HG03095 (cell line): ENCODE measurements around the gene NFATC3.
"Not testable (repeated sequence)": the region's sequence is repeated elsewhere in the genome, so short reads cannot be mapped to it uniquely, and the experiment has no call there.

ENCODE experiments used
- ATAC-seq: cut with Tn5 transposase; IDR thresholded peaks from one replicate; pipeline ENCODE4 v1.9.1; 2021; ENCODE audit warnings: moderate library complexity; ENCODE audit not compliant: unreplicated experiment

The NFATC3 gene

DNA sequence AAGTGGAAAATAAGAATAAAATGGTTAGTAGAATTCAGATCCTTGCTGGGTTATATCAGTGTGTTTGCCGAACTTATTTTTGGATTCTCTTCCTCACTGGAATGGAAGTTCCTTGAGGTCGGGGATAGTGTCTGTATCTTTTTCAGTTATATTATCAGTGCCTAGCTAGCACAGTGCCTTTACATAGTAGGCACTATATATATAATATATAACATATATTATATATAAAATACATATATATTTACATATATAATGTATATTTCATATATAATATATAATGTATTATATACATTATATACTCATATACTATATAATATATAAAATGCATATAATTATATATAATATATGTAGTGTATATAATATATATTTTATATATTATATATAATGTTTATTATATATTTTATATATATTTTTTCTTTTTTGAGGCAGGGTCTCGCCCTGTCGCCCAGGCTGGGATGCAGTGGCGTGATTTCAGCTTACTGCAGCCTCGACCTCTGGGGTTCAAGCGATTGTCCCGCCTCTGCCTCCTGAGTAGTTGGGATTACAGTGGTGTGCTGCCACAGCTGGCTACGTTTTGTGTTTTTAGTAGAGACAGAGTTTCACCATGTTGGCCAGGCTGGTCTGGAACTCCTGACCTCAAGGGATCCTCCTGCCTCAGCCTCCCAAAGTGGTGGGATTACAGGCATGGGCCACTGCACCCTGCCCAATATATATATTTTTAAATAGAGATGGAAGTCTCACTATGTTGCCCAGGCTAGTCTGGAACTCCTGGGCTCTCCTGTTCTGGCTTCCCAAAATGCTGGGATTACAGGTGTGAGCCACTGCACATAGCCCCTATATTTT lies 3.2 kb downstream of the NFATC3 start:
- ATAC-seq = no peak

DNA sequence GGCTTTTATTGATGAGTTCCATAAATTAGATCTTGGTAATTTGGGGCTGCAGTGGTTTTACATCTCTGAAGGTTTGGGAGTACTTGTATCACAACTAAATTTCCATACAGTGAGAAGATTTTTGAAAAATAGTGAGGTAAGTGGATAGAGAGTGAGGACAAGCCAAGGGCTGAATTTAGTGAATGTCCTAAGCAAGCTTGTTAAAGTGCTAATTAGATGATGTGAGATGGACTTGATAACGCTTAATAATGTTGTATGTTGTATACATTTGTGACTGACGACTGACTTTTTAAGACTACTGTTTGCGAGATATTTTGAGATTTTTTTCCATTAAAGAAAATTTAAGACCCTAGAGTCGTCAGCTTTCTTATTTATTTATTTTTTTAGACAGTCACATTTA lies 3.9 kb downstream of the NFATC3 start:
- no peak for ATAC-seq

DNA sequence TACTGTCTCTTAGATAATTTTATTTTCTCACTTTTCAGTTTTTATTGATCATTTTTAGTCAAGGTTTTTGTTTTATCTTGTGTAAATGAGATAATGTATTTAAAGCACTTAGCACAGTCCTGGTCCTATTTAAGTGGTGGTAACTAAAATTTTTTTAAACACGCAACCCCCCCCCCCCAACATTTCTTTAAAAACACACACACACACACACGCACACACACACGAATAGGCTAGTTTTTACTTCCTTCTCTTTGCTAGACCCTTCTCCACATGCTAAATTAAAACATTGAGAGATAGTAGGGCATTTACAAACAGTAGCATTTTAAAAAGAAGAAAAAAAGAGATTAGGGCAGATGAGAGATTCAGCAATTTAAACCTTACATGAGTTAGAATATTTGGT lies 5.0 kb downstream of the NFATC3 start:
- no peak for ATAC-seq

DNA sequence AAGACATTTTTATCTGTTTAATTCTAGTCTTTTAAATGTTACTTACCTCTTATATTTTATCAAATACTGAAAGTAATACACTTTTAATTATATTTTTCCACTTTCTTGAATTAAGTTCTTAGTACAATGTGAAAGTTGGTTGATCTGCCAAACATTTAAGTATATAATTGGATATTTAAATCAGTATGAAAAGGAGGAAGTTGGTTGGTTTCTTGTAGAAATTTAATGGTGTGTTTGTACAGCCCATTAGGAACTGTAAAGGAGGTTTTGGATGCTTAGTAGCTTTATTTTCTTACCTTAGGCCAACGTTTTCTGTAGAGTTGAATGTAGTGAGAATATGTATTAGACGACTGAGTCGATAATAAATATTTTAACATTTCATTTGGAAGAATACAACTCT lies 5.4 kb downstream of the NFATC3 start:
- ATAC-seq = no peak

DNA sequence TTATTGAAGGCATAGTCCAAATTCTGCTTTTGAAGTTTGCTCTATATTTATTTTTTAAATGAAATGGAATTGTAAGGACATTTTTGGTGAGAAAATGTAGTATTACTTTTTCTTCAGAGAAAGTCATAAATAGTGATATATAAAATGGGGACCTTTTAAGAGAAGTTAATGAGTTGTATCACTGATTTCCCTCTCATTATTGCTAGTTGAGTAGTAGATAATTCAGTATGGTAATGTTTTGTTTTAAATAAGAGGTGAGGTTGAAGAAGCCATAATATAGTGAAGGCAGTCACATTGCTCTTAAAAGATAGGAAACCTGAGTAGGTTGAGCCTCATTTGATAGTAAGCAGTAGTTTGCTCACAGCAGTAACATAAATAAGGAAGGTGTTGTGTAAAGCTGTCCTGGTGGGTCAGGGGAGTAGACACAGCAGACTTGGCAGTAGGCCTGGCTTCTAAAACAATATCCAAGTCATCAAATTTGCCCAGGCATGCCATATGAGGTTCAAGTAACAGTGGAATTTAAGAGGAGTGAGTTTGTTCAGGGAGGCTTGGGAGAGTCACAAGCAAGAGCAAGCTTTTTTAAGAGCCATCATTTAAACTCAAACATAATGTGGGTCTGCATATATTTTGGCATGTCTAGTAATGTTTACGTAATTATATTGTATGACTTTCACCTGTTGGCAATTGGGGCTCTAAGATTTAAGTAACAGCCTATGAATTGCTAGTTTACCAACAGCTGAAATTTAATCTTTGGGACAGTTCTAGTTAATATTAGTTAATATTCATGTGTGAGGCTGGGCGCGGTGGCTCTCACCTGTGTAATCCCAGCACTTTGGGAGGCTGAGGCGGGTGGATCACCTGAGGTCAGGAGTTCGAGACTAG lies 6.5 kb downstream of the NFATC3 start:
- ATAC-seq = no peak

DNA sequence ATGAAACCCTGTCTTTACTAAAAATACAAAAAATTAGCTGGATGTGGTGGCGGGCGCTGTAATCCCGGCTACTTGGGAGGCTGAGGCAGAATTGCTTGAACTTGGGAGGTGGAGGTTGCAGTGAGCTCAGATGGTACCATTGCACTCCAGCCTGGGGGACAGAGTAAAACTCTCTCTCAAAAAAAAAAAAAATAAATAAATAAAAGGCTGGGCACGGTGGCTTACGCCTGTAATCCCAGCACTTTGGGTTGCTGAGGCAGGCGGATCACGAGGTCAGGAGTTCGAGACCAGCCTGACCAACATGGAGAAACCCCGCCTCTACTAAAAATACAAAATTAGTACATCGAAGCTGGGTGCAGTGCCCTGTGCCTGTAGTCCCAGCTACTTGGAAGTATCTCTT lies 7.1 kb downstream of the NFATC3 start:
- ATAC-seq = not testable (repeated sequence)

DNA sequence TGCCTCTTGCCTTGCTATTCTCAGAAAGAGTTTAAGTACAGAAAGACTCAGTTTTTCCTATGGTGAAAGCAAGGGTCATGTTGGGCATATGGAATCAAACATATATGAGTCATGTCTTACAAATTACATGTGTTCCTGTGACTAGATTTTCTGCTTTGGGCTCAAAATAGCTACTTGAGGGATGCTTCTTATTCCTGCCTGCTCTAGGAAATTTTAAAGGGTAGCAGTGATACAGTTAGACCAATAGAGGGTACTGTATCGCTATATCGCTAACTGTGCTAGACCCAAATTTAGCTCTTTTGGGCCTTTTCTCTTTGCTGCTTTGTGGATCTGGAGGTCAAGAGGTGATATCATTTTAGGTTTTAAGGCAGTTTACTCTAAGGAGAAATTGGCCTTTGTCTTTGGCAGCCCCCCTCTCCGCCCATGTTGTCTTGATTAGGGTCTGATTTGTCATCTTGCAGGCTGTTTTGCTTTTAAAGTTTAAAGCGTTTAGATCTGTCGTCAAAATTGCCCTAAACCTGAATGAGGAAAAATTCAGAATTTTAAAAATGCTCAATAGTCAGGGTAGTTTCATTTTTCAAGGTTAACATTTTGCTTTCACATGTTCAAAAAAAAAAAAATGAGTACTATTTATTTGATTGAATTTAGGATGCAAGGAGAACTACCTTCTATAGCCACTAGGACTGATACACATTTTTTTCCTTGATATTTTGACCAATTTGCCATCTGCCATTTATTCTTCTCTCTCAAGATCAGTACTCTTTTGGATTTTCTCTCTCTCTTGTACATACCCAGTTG lies 8.8 kb downstream of the NFATC3 start:
- no peak for ATAC-seq

DNA sequence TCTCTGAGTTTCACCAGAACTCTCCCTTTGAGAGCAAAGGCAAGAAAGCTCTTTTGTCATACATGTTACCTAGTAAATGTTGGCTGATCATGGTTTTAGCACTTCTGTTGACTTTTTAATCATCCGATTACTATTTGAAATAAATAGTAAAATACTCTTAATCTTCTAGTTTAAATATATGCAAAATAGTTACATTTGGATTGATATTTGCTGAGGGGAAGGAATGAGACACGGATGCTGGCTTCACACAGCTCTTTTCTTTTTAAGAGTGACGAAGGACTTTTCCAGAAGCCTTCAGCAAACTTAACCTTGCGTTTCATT lies 9.4 kb downstream of the NFATC3 start:
- no peak for ATAC-seq

DNA sequence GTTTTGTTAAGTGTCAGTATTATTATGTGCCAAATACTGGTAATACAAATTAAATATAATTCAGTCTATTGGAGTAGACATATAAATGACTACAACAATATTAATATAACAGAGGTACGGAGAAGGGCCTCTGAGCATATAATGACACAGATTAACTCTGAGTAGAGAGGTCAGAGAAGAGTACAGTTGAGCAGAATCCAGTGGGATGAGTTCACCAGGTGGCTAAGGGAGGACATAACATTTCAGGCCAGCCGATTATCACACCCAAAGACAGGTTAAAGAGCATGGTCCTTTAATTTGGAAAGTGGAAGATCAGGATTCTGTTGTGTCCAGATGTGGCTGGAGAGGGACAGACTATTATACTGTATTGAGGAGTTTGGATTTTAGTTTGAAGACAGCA lies 11.3 kb downstream of the NFATC3 start:
- no peak for ATAC-seq

DNA sequence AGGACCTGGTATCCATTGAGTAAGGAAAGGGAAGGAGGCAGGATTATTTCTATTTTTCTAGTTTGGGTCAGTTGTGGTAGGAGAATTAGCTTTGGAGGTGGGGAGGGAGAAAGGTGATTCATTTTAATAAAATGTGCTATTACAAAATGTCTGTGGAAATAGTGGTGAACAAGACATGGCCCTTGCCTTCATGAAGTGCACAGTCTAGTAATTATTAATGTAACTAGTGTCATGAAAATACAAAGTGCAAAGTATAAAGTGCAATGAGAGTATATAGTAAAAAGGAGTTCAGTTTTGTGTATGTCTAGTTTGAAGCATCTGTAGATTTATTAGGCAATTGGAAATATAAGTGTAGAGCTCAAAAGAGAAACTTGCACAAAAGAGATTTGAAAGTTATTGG lies 11.9 kb downstream of the NFATC3 start:
- ATAC-seq = no peak

DNA sequence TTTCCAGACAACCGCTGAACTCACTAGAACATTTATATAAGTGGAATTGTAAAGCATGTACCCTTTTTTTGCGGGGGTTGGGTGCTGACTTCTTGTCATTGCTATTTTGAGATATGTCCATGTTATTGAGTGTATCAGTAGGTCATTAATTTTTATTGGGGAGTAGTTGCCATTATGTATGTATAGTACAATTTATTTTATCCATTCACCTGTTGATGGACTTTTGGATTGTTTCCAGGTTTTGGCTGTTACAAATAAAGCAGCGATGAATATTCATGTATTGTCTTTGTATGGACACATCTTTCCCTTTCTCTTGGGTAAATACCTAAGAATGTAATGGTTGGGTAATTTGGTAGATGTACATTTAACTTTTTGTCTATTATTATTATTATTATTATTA lies 12.7 kb downstream of the NFATC3 start:
- ATAC-seq = no peak

DNA sequence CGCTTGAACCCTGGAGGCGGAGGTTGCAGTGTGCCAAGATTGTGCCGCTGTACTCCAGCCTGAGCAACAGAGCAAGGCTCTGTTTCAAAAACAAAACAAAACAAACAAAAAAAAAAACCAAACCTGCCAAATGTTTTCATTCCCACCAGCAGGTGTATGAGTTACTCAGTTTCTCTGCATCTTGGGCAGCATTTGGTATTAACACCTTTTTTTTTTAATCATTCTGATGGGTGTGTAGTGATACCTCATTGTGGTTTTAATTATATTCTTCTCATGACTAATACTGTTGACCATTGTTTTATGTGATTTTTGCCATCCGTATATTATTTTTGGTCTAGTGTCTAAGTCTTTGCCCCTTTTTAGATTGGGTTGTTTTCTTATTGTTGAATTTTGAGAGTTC lies 15.3 kb downstream of the NFATC3 start:
- ATAC-seq = no peak

DNA sequence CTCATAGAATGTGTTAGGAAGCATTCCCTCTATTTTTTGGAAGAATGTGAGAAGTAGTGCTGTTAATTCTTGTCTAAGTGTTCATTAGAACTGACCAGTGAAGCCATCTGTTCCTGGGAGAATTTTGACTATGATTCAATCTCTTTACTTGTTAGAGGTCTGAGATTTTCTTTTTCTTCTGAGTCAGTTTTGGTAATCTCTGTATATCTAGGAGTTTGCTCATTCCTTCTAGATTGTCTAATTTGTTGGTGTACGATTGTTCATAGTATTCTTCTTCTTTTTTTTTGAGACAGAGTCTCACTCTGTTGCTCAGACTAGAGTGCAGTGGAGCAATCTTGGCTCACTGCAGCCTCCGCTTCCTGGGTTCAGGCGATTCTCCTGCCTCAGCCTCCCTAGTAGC lies 20.4 kb downstream of the NFATC3 start:
- ATAC-seq = no peak

DNA sequence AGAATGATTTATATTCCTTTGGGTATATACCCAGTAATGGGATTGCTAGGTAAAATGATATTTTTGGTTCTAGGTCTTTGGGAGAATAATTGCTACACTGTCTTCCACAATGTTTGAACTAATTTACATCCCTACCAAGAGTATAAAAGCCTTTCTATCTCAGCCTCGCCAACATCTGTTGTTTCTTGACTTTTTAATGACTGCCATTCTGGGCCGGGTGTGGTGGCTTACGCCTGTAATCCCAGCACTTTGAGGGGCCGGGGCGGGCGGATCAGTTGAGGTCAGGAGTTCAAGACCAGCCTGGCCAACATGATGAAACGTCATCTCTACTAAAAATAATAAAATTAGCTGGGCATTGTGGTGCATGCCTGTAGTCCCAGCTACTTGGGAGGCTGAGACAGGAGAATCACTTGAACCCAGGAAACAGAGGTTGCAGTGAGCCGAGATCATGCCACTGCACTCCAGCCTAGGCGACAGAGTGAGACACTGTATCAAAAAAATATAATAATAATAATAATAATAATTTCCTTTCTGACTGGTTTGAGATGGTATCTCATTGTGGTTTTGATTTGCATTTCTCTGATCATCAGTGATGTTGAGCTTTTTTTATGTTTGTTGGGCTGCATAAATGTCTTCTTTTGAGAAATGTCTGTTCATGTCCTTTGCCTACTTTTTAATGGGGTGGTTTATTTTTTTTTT lies 22.2 kb downstream of the NFATC3 start:
- ATAC-seq = not testable (repeated sequence)

DNA sequence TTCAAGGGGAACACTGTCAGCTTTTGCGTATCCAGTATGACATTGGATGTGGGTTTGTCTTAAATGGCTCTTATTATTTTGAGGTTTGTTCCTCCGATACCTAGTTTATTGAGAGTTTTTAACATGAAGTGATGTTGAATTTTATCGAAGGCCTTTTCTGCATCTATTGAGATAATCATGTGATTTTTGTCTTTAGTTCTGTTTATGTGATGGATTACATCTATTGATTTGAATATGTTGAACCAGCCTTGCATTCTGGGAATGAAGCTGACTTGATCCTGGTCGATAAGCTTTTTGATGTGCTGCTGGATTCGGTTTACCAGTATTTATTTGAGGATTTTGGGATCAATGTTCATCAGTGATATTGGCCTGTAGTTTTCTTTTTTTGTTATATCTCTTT lies 24.0 kb downstream of the NFATC3 start:
- not testable (repeated sequence) for ATAC-seq

DNA sequence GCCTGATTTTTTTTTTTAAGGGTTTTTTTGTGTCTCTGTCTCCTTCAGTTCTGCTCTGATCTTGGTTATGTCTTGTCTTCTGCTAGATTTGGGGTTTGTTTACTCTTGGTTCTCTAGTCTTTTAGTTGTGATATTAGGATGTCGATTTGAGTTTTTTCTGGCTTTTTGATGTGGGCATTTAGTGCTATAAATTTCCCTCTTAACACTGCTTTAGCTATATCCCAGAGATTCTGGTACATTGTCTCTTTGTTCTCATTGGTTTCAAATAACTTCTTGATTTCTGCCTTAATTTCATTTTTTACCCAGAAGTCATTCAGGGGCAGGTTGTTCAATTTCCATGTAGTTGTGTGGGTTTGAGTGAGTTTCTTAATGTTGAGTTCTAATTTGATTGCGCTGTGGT lies 25.4 kb downstream of the NFATC3 start:
- ATAC-seq = not testable (repeated sequence)

DNA sequence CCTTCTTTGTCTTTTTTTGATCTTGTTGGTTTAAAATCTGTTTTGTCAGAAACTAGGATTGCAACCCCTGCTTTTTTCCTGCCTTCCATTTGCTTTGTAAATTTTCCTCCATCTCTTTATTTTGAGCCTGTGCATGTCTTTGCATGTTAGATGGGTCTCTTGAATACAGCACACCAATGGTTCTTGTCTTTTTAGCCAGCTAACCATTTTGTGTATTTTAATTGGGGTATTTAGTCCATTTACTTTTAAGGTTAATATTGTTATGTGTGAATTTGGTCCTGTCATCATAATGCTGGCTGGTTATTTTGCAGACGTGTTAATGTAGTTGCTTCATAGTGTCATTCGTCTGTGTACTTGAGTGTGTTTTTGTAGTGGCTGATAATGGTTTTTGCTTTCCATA lies 26.2 kb downstream of the NFATC3 start:
- no peak for ATAC-seq

DNA sequence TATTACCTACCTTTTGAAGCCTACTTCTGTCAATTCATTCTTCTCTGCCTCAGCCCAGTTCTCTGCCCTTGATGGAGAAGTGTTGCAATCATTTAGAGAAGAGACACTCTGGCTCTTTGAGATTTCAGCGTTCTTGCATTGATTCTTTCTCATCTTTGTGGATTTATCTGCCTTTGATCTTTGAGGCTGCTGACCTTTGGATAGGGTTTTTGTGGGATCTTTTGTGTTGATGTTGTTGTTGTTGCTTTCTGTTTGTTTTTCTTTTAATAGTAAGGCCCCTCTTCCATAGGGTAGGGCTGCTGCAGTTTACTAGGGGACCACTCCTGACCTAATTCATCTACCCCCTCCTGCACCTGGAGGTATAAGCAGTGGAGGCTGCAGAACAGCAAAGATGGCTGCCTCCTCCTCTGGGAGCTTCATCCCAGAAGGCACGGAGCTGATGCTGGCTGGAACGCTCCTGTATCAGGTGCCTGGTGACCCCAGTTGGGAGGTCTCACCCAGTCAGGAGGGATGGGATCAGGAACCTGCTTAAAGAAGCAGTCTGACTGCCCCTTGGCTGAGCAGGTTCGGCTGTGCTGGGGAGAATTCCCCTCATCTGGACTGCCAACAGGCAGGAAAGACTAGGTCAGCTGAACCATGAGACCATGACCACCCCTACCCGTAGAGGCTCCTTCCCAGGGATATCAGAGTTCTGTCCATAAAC lies 28.0 kb downstream of the NFATC3 start:
- no peak for ATAC-seq

DNA sequence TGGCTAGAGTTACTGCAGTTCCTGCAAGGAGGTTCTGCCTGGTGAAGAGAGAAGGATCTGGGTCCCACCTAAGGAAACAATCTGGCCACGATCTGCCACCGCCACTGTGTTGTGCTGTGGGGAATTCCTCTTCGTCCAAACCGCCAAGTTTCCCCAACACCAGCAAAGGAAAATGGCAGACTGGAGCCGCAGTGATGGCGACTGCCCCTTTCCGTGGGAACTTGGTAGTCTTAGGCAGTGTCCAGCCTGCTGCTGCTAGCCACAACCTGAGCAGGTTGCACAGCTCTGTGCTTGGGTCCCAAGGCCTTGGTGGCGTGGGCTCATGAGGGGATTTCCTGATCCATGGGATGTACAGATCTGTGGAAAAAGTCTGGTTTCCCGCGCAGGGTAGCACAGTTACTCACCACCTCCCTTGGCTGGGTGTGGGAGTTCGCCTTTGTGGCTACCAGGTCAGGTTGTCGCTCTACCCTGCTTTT lies 28.6 kb downstream of the NFATC3 start:
- ATAC-seq = no peak

DNA sequence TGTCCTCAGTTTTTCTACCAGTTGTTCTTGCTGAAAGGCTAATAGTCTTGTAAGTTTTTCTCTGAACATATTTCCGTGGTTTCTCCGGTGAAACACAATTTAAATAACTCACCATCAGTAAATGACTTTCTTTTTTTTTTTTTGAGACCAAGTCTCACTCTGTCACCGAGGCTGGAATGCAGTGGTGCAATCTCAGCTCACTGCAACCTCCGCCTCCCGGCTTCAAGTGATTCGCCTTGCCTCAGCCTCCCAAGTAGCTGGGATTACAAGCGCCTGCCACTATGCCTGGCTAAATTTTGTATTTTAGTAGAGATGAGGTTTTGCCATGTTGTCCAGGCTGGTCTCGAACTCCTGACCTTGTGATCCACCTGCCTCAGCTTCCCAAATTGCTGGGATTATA lies 29.8 kb downstream of the NFATC3 start:
- not testable (repeated sequence) for ATAC-seq
